Measurements from ENCODE around the gene ARVCF.

DNA sequence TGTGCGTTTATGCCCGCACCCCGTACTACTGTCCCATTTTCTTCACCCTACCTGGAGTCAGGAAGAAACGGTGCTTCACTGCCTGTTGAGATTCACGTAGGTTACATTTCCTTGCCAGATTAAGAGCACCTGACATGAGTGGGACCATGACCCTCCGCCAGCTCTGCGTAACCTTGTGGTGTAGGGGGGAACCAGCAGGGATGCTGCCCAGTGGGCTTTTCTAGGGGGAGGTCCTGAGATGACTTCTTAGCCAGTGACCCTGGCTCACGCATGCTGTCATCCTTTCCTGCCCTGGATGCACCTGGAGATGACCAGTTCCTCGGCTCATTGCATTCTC, 967 bp upstream of the ARVCF start:
- TF ChIP-seq CTCF (IDR thresholded peaks at IDR 0.05; ENCODE audit: low read depth, low read length, poor library complexity, severe bottlenecking) (no peak), EZH2phosphoT487 (IDR thresholded peaks at IDR 0.05; ENCODE audit: borderline replicate concordance, low read length) (no peak)
